CMK (cell line): ENCODE results near the gene KCNE2.

Source experiments
- DNase-seq: peaks from one replicate; pipeline ENCODE4 v3.0.0-alpha.2; 2010; ENCODE audit warnings: low read depth

KCNE2 gene

GRCh38 chr21:34363733-34364132, at the start of gene KCNE2:
KCNE2 (plus strand) TSS chr21:34364006; CDS start chr21:34370479, 6,473 bp downstream.
- DNase-seq: no peak

GRCh38 chr21:34319585-34319984, 44.2 kb upstream of the KCNE2 start:
- DNase-seq: no peak

GRCh38 chr21:34320011-34320410, 43.8 kb upstream of the KCNE2 start:
- DNase-seq: no peak

- DNase-seq: no peak
Observed at GRCh38 chr21:34330055-34330454, 33.8 kb upstream of the KCNE2 start.

GRCh38 chr21:34331726-34332125, 32.1 kb upstream of the KCNE2 start:
- DNase-seq: no peak

GRCh38 chr21:34332347-34332746, 31.5 kb upstream of the KCNE2 start:
- DNase-seq: no peak

- DNase-seq: no peak
Observed at GRCh38 chr21:34333121-34333739, 30.6 kb upstream of the KCNE2 start.

GRCh38 chr21:34335316-34335715, 28.5 kb upstream of the KCNE2 start:
- DNase-seq: no peak

- no peak for DNase-seq
Observed at GRCh38 chr21:34336245-34336644, 27.6 kb upstream of the KCNE2 start.

GRCh38 chr21:34336756-34337391, 26.9 kb upstream of the KCNE2 start:
- DNase-seq: no peak

- no peak for DNase-seq
Observed at GRCh38 chr21:34337741-34338140, 26.1 kb upstream of the KCNE2 start.

- no peak for DNase-seq
Observed at GRCh38 chr21:34338226-34338625, 25.6 kb upstream of the KCNE2 start.

GRCh38 chr21:34340061-34340460, 23.7 kb upstream of the KCNE2 start:
- no peak for DNase-seq

- DNase-seq: no peak
Observed at GRCh38 chr21:34342476-34342875, 21.3 kb upstream of the KCNE2 start.

GRCh38 chr21:34343347-34343746, 20.5 kb upstream of the KCNE2 start:
- no peak for DNase-seq

- no peak for DNase-seq
Observed at GRCh38 chr21:34343838-34344381, 19.9 kb upstream of the KCNE2 start.

- DNase-seq: no peak
Observed at GRCh38 chr21:34344584-34344983, 19.2 kb upstream of the KCNE2 start.

GRCh38 chr21:34345091-34345871, 18.5 kb upstream of the KCNE2 start:
- no peak for DNase-seq

- no peak for DNase-seq
Observed at GRCh38 chr21:34345892-34346291, 17.9 kb upstream of the KCNE2 start.

GRCh38 chr21:34348890-34349519, 14.8 kb upstream of the KCNE2 start:
- no peak for DNase-seq

GRCh38 chr21:34351786-34352241, 12.0 kb upstream of the KCNE2 start:
- peak; percentile 49 for DNase-seq

- no peak for DNase-seq
Observed at GRCh38 chr21:34352556-34352955, 11.2 kb upstream of the KCNE2 start.
